GM23338 (cell line): ENCODE results near the gene ELL2. TPM values are rescaled to one million over a fixed set of nuclear protein-coding genes. Genes with fewer than 3 reads are reported as not detected.
A peak's percentile ranks its signal among the peaks of the same experiment; 100 is the strongest.

Experiments
- ATAC-seq: fragments of 200-7000 bp; cut with Tn5 transposase; 3 replicates; pipeline ENCODE4 v1.9.1; 2020
- DNase-seq: peaks from one replicate; pipeline ENCODE4 v3.0.0-alpha.2; 2015; ENCODE audit warnings: low spot score
- H2AFZ ChIP-seq: fragments of 200-600 bp; sonication (generic); 2 replicates; pipeline ENCODE4 v1.8.0; 2016; ENCODE audit warnings: antibody characterized with exemption, mild to moderate bottlenecking, moderate library complexity
- H3F3A ChIP-seq: fragments of 200-600 bp; sonication (generic); replicated peaks from 2 replicates; pipeline ENCODE4 v1.8.0; 2017; ENCODE audit warnings: antibody characterized with exemption, mixed run types, low read depth
- H3K27ac ChIP-seq: fragments of 200-600 bp; sonication (generic); 2 replicates; pipeline ENCODE4 v1.6.1; 2016; ENCODE audit warnings: low read depth
- H3K27me3 ChIP-seq: fragments of 200-600 bp; sonication (generic); 2 replicates; pipeline ENCODE4 v1.8.0; 2016; ENCODE audit warnings: mild to moderate bottlenecking, mixed run types, moderate library complexity; ENCODE audit not compliant: insufficient read depth
- H3K36me3 ChIP-seq: fragments of 200-600 bp; sonication (generic); 2 replicates; pipeline ENCODE4 v1.8.0; 2016; ENCODE audit warnings: mild to moderate bottlenecking; ENCODE audit not compliant: insufficient read depth
- H3K4me1 ChIP-seq: fragments of 200-600 bp; sonication (generic); 2 replicates; pipeline ENCODE4 v1.8.0; 2016; ENCODE audit warnings: mild to moderate bottlenecking, moderate library complexity; ENCODE audit not compliant: insufficient read depth
- H3K4me2 ChIP-seq: fragments of 200-600 bp; sonication (generic); 2 replicates; pipeline ENCODE4 v1.7.1; 2017; ENCODE audit warnings: mixed run types
- H3K4me3 ChIP-seq: fragments of 200-600 bp; sonication (generic); 2 replicates; pipeline ENCODE4 v1.6.1; 2016; ENCODE audit warnings: mixed run types
- H3K79me2 ChIP-seq: fragments of 200-600 bp; sonication (generic); replicated peaks from 2 replicates; pipeline ENCODE4 v1.8.0; 2017; ENCODE audit warnings: mild to moderate bottlenecking; ENCODE audit not compliant: insufficient read depth
- H3K9me2 ChIP-seq: fragments of 200-600 bp; sonication (generic); 2 replicates; pipeline ENCODE4 v1.8.0; 2017; ENCODE audit not compliant: insufficient read depth
- H4K20me1 ChIP-seq: fragments of 200-600 bp; sonication (generic); replicated peaks from 2 replicates; pipeline ENCODE4 v1.8.0; 2017; ENCODE audit warnings: mild to moderate bottlenecking; ENCODE audit not compliant: insufficient read depth
- H3K27ac Mint-ChIP-seq: 2 replicates; pipeline ENCODE4 v1.8.0; 2020; ENCODE audit warnings: inconsistent platforms, mild to moderate bottlenecking, moderate library complexity, mixed read lengths
- H3K27me3 Mint-ChIP-seq: 3 replicates; pipeline ENCODE4 v1.8.0; 2022; ENCODE audit warnings: low read depth, mild to moderate bottlenecking, moderate library complexity, mixed read lengths, inconsistent platforms; ENCODE audit not compliant: insufficient read depth, poor library complexity
- H3K36me3 Mint-ChIP-seq: 3 replicates; pipeline ENCODE4 v1.8.0; 2021; ENCODE audit warnings: low read depth, mild to moderate bottlenecking, inconsistent platforms, moderate library complexity, mixed read lengths
- H3K4me1 Mint-ChIP-seq: 3 replicates; pipeline ENCODE4 v1.8.0; 2020; ENCODE audit warnings: mild to moderate bottlenecking, inconsistent platforms, mixed read lengths
- H3K4me3 Mint-ChIP-seq: 3 replicates; pipeline ENCODE4 v1.8.0; 2021; ENCODE audit warnings: moderate library complexity, mild to moderate bottlenecking, inconsistent platforms, mixed read lengths
- H3K9me3 Mint-ChIP-seq: 3 replicates; pipeline ENCODE4 v1.8.0; 2020; ENCODE audit warnings: moderate library complexity, mild to moderate bottlenecking, inconsistent platforms, mixed read lengths
- EZH2phosphoT487 ChIP-seq: fragments of 200-600 bp; sonication (generic); IDR thresholded peaks from one replicate; pipeline ENCODE4 v1.8.1; 2018; ENCODE audit warnings: antibody characterized with exemption; ENCODE audit not compliant: unreplicated experiment
- ZNF331 ChIP-seq: fragments of 250-450 bp; sonication (Bioruptor Pico); IDR thresholded peaks from 2 replicates; pipeline ENCODE4 v1.5.0; 2020; ENCODE audit warnings: low read depth, mild to moderate bottlenecking, moderate library complexity
- polyA plus RNA-seq: library from polyadenylated mRNA; unstranded; fragments of >200 nt; fragmentation: Nextera tagmentation; extraction: Ambion mirVana; gene quantifications from 2 replicates; pipeline ENCODE4 v1.2.1, GENCODE V29; 2016
- total RNA-seq: library from RNA; depleted of rRNA; stranded (reverse); fragments of >200 nt; shearing (Covaris generic); gene quantifications from 2 replicates; pipeline ENCODE4 v1.2.3, GENCODE V29; 2014
- TF ChIP-seq, protein P1 (sequence below), 2 experiments: fragments of 200-600 bp in 1 of 2; sonication (generic) in 1 of 2; conservative IDR thresholded peaks; 2 replicates each; pipeline versions ENCODE4 v1.5.1 to v1.6.1; 2016 to 2017; ENCODE audit warnings: antibody characterized with exemption in 2 of 2, low read depth in 2 of 2, mild to moderate bottlenecking in 2 of 2, moderate library complexity in 1 of 2
- TF ChIP-seq, protein P2 (sequence below): IDR thresholded peaks from one replicate; pipeline ENCODE4 v1.6.1; 2018; ENCODE audit warnings: antibody characterized with exemption; ENCODE audit not compliant: unreplicated experiment

Gene ELL2
- total and polyA plus RNA-seq, 2 experiments from 2014 or later = 7.4 to 32.6 TPM

DNA sequence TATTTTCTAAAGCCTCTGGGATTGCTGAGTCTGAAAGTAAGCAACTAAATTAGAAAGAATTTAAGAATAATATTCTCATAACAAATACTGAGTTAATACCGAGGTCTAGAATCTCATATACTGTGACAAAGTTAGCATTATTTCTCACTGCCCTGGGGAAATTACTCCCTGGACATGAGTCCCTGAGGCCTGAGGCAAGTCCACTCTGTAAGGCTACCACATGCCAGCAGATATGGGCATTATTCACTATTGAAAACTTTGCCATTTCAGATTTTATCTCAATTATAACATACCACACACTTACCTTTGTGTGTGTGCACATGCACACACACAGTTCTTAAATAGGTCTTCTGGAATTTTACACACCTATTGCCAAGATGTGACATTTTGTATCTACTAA is 22.9 kb downstream of the ELL2 start (continued):
- TF ChIP-seq EZH2phosphoT487 = no peak
- TF ChIP-seq, protein P1, sequence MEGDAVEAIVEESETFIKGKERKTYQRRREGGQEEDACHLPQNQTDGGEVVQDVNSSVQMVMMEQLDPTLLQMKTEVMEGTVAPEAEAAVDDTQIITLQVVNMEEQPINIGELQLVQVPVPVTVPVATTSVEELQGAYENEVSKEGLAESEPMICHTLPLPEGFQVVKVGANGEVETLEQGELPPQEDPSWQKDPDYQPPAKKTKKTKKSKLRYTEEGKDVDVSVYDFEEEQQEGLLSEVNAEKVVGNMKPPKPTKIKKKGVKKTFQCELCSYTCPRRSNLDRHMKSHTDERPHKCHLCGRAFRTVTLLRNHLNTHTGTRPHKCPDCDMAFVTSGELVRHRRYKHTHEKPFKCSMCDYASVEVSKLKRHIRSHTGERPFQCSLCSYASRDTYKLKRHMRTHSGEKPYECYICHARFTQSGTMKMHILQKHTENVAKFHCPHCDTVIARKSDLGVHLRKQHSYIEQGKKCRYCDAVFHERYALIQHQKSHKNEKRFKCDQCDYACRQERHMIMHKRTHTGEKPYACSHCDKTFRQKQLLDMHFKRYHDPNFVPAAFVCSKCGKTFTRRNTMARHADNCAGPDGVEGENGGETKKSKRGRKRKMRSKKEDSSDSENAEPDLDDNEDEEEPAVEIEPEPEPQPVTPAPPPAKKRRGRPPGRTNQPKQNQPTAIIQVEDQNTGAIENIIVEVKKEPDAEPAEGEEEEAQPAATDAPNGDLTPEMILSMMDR (conservative IDR thresholded peaks at IDR 0.05; ENCODE audit: low read depth in 2 of 2) = no peak

DNA sequence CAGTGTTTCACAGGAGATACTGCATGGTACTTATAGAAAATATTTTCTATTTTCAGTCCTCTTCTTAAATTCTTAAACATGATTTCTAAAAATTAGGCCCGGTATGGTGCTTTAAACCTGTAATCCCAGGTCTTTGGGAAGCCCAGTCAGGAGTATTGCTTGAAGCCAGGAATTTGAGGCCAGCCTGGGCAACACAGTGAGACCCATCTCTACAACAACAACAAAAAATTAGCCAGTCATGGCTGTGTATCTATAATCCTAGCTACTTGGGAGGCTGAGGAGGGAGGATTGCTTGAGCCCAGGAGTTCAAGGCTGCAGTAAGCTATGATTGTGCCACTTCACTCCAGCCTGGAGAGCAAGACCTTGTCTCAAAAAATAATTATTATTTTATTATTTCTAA is 23.3 kb downstream of the ELL2 start:
- H3K4me3 ChIP-seq = no peak overlapping the region
- H3K9me2 ChIP-seq = no peaks in the 10 kb centered on the region
- no peaks in the 10 kb centered on the region for H3K36me3 ChIP-seq
- H2AFZ ChIP-seq = no peak overlapping the region
- H3F3A ChIP-seq = no peaks in the 10 kb centered on the region
- Mint-ChIP-seq H3K9me3 (no peaks in the 10 kb centered on the region), H3K36me3 (no peaks in the 10 kb centered on the region), H3K4me3 (no peak overlapping the region), H3K27ac (peak overlapping the region; percentile 87; the same call in 1 of the 2 replicates), H3K27me3 (no peaks in the 10 kb centered on the region), H3K4me1 (peaks cover 24% of the 10 kb centered on the region)
- DNase-seq (no peak), ATAC-seq (no peak)
- TF ChIP-seq ZNF331 (CRISPR knock-in tag) = no peak
- TF ChIP-seq, protein P2, sequence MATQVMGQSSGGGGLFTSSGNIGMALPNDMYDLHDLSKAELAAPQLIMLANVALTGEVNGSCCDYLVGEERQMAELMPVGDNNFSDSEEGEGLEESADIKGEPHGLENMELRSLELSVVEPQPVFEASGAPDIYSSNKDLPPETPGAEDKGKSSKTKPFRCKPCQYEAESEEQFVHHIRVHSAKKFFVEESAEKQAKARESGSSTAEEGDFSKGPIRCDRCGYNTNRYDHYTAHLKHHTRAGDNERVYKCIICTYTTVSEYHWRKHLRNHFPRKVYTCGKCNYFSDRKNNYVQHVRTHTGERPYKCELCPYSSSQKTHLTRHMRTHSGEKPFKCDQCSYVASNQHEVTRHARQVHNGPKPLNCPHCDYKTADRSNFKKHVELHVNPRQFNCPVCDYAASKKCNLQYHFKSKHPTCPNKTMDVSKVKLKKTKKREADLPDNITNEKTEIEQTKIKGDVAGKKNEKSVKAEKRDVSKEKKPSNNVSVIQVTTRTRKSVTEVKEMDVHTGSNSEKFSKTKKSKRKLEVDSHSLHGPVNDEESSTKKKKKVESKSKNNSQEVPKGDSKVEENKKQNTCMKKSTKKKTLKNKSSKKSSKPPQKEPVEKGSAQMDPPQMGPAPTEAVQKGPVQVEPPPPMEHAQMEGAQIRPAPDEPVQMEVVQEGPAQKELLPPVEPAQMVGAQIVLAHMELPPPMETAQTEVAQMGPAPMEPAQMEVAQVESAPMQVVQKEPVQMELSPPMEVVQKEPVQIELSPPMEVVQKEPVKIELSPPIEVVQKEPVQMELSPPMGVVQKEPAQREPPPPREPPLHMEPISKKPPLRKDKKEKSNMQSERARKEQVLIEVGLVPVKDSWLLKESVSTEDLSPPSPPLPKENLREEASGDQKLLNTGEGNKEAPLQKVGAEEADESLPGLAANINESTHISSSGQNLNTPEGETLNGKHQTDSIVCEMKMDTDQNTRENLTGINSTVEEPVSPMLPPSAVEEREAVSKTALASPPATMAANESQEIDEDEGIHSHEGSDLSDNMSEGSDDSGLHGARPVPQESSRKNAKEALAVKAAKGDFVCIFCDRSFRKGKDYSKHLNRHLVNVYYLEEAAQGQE = no peak
- TF ChIP-seq, protein P1 (conservative IDR thresholded peaks at IDR 0.05; ENCODE audit: low read depth in 2 of 2) = no peak
- H3K27me3 ChIP-seq = no peaks in the 10 kb centered on the region
- no peak overlapping the region for H3K4me2 ChIP-seq
- no peak overlapping the region for H3K27ac ChIP-seq
- no peaks in the 10 kb centered on the region for H4K20me1 ChIP-seq
- peaks cover 24% of the 10 kb centered on the region for H3K4me1 ChIP-seq
- H3K79me2 ChIP-seq = no peaks in the 10 kb centered on the region; the same call in 1 of the 2 replicates
